ENCODE results near the gene ZFHX3. TPM values are rescaled to one million over a fixed set of nuclear protein-coding genes. Genes with fewer than 3 reads are reported as not detected.

ZFHX3 gene
- total and polyA plus RNA-seq, 10 of the 15 experiments (the other 5 are each of a cell fraction or from before 2014, with no cell fraction given): 0.68 to 8.6 (median 2.0) TPM

DNA sequence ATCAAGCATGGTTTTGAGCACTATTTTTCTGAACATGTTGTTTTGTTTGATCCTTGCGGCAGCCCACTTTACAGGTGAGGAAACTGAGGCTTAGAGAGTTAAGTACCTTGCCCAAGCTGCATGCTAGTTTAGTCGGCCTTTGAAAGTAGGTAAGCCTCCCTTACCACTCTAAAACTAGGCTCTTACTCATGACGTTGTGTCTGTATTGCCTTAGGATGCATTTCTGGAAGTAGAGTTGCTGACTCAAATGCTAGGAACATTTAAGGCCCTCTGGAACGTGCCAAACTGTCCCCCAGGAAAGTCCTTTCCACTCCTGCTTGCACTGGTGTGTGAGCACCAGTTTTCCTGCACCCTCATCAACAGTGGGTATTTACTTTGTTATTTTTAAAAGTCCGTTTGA is 76.6 kb downstream of the ZFHX3 start:
- no peak for ATAC-seq
- TF ChIP-seq ASH2L (IDR thresholded peaks at IDR 0.05; ENCODE audit: borderline replicate concordance, low read depth): no peak
- no peak for TF ChIP-seq SMC3 (IDR thresholded peaks at IDR 0.05; ENCODE audit: borderline replicate concordance, low read length)
- TF ChIP-seq NFIC (IDR thresholded peaks at IDR 0.05; ENCODE audit: low read depth, low read length): no peak
- no peak for TF ChIP-seq EZH2 (IDR thresholded peaks at IDR 0.05; ENCODE audit: borderline replicate concordance, control insufficient read depth, low read depth, low read length)
- no peak for TF ChIP-seq PAX8 (IDR thresholded peaks at IDR 0.05)
- TF ChIP-seq IRF4 (IDR thresholded peaks at IDR 0.05; ENCODE audit: low read depth, low read length): no peak
- no peak for TF ChIP-seq NFXL1 (IDR thresholded peaks at IDR 0.05; ENCODE audit: borderline replicate concordance)
- TF ChIP-seq EED (IDR thresholded peaks at IDR 0.05; ENCODE audit: low read depth): no peak
- TF ChIP-seq, protein P1, sequence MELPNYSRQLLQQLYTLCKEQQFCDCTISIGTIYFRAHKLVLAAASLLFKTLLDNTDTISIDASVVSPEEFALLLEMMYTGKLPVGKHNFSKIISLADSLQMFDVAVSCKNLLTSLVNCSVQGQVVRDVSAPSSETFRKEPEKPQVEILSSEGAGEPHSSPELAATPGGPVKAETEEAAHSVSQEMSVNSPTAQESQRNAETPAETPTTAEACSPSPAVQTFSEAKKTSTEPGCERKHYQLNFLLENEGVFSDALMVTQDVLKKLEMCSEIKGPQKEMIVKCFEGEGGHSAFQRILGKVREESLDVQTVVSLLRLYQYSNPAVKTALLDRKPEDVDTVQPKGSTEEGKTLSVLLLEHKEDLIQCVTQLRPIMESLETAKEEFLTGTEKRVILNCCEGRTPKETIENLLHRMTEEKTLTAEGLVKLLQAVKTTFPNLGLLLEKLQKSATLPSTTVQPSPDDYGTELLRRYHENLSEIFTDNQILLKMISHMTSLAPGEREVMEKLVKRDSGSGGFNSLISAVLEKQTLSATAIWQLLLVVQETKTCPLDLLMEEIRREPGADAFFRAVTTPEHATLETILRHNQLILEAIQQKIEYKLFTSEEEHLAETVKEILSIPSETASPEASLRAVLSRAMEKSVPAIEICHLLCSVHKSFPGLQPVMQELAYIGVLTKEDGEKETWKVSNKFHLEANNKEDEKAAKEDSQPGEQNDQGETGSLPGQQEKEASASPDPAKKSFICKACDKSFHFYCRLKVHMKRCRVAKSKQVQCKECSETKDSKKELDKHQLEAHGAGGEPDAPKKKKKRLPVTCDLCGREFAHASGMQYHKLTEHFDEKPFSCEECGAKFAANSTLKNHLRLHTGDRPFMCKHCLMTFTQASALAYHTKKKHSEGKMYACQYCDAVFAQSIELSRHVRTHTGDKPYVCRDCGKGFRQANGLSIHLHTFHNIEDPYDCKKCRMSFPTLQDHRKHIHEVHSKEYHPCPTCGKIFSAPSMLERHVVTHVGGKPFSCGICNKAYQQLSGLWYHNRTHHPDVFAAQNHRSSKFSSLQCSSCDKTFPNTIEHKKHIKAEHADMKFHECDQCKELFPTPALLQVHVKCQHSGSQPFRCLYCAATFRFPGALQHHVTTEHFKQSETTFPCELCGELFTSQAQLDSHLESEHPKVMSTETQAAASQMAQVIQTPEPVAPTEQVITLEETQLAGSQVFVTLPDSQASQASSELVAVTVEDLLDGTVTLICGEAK (IDR thresholded peaks at IDR 0.05; ENCODE audit: borderline replicate concordance): no peak
- no peak for TF ChIP-seq MYB (IDR thresholded peaks at IDR 0.05; ENCODE audit: borderline replicate concordance, low read depth, low read length)
- TF ChIP-seq ZNF622 (IDR thresholded peaks at IDR 0.05): no peak
- TF ChIP-seq, protein P2, sequence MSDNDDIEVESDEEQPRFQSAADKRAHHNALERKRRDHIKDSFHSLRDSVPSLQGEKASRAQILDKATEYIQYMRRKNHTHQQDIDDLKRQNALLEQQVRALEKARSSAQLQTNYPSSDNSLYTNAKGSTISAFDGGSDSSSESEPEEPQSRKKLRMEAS (IDR thresholded peaks at IDR 0.05; ENCODE audit: low read depth, low read length): no peak
- TF ChIP-seq IKZF2 (IDR thresholded peaks at IDR 0.05): no peak
- no peak for TF ChIP-seq ZNF384 (IDR thresholded peaks at IDR 0.05; ENCODE audit: borderline replicate concordance, low read depth, low read length)
- intact Hi-C loops (cut with micrococcal nuclease; ENCODE audit: unreplicated experiment): no loop called here
- Histone ChIP-seq H3K27ac (ENCODE audit: control insufficient read depth, insufficient read depth) (no peak overlapping the region), H2AFZ (ENCODE audit: control insufficient read depth, low read depth, low read length) (no peak overlapping the region), H3K79me2 (ENCODE audit: control insufficient read depth, insufficient read depth, low read length) (no peaks in the 10 kb centered on the region), H3K4me3 (no peak overlapping the region), H3K9me3 (replicated peaks; ENCODE audit: control insufficient read depth, insufficient read depth, low read length) (no peaks in the 10 kb centered on the region), H3K4me1 (ENCODE audit: control insufficient read depth, insufficient read depth, low read length) (no peaks in the 10 kb centered on the region), H3K36me3 (ENCODE audit: control insufficient read depth in 2 of 2, insufficient read depth in 2 of 2, low read length in 1 of 2) (no peaks in the 10 kb centered on the region), H3K27me3 (replicated peaks in 1 of 2; ENCODE audit: control insufficient read depth in 2 of 2, insufficient read depth in 2 of 2, low read length in 1 of 2) (no peaks in the 10 kb centered on the region), H3K4me2 (ENCODE audit: control insufficient read depth, insufficient read depth) (no peak overlapping the region), H4K20me1 (ENCODE audit: control insufficient read depth, insufficient read depth) (no peaks in the 10 kb centered on the region), H3K9ac (ENCODE audit: control insufficient read depth, insufficient read depth, low read length) (no peak overlapping the region)
- in situ Hi-C loops (cut with MboI): no loop called here
- ChIA-PET POLR2A (no interaction called here), SMC1A (ENCODE audit: uncharacterized antibody, unreplicated experiment) (no interaction called here), RAD21 (ENCODE audit: unreplicated experiment) (no interaction called here), CTCF (interaction anchor here (0.6 kb wide), 1 partner anchor 874 kb away, joined by 3 read pairs; no protein-coding TSS in a partner anchor)
- 33% methylated on average over 5 of the region's 5 CpGs for WGBS (ENCODE audit: insufficient coverage, insufficient replicate concordance, low lambda C conversion rate, missing lambda C conversion rate)
- no peak for FAIRE-seq
- DNase-seq (ENCODE audit: low read depth, low spot score): no peak
- no TSS peak for BruUV-seq (replicated peaks)
